Ishikawa (cell line): ENCODE measurements around the gene ARHGEF3.

Experiments used
- CEBPB ChIP-seq: IDR thresholded peaks from 2 replicates; pipeline ENCODE4 v1.6.1; 2012
- EGR1 ChIP-seq: IDR thresholded peaks from 2 replicates; pipeline ENCODE4 v1.6.1; 2012
- EP300 ChIP-seq: IDR thresholded peaks from 2 replicates; pipeline ENCODE4 v1.6.1; 2012; ENCODE audit warnings: borderline replicate concordance
- FOXM1 ChIP-seq: IDR thresholded peaks from 2 replicates; pipeline ENCODE4 v1.6.1; 2012; ENCODE audit warnings: low read depth, borderline replicate concordance
- NFIC ChIP-seq: IDR thresholded peaks from 2 replicates; pipeline ENCODE4 v1.6.1; 2012
- RAD21 ChIP-seq: IDR thresholded peaks from 2 replicates; pipeline ENCODE4 v1.6.1; 2012; ENCODE audit warnings: low read depth
- TAF1 ChIP-seq: IDR thresholded peaks from 2 replicates; pipeline ENCODE4 v1.6.1; 2012; ENCODE audit warnings: low read depth, mild to moderate bottlenecking
- TCF12 ChIP-seq: IDR thresholded peaks from 2 replicates; pipeline ENCODE4 v1.6.1; 2012; ENCODE audit warnings: low read depth
- YY1 ChIP-seq: IDR thresholded peaks from 2 replicates; pipeline ENCODE4 v1.6.1; 2012; ENCODE audit warnings: low read depth
- TF ChIP-seq, protein P1 (sequence below): IDR thresholded peaks from 2 replicates; pipeline ENCODE4 v1.6.1; 2012; ENCODE audit warnings: low read depth, mild to moderate bottlenecking
- TF ChIP-seq, protein P2 (sequence below): IDR thresholded peaks from 2 replicates; pipeline ENCODE4 v1.6.1; 2012

DNA sequence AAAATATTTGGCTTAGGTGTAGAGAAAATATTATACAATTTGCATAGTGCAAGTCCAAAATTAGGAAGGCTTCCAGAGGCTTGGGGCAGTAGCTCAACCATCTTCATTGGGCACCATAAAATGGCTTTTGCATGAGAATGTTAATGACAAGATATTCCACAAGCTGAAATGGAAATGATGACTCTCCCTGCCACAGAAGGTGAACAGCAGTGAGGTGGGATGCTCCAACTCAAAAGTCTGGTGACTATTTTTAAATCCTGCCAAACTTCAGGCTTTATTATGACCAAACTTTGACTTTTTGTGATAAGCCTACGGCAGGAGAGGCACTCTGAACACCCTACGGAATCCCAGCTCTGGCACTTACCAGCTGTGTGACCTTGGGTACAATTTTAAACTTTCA lies 37.6 kb downstream of the ARHGEF3 start:
- TF ChIP-seq, protein P1, sequence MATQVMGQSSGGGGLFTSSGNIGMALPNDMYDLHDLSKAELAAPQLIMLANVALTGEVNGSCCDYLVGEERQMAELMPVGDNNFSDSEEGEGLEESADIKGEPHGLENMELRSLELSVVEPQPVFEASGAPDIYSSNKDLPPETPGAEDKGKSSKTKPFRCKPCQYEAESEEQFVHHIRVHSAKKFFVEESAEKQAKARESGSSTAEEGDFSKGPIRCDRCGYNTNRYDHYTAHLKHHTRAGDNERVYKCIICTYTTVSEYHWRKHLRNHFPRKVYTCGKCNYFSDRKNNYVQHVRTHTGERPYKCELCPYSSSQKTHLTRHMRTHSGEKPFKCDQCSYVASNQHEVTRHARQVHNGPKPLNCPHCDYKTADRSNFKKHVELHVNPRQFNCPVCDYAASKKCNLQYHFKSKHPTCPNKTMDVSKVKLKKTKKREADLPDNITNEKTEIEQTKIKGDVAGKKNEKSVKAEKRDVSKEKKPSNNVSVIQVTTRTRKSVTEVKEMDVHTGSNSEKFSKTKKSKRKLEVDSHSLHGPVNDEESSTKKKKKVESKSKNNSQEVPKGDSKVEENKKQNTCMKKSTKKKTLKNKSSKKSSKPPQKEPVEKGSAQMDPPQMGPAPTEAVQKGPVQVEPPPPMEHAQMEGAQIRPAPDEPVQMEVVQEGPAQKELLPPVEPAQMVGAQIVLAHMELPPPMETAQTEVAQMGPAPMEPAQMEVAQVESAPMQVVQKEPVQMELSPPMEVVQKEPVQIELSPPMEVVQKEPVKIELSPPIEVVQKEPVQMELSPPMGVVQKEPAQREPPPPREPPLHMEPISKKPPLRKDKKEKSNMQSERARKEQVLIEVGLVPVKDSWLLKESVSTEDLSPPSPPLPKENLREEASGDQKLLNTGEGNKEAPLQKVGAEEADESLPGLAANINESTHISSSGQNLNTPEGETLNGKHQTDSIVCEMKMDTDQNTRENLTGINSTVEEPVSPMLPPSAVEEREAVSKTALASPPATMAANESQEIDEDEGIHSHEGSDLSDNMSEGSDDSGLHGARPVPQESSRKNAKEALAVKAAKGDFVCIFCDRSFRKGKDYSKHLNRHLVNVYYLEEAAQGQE = no peak
- TF ChIP-seq EP300 = no peak
- TF ChIP-seq TAF1 = no peak
- TF ChIP-seq TCF12 = no peak
- no peak for TF ChIP-seq RAD21
- no peak for TF ChIP-seq FOXM1
- TF ChIP-seq EGR1 = no peak
- TF ChIP-seq, protein P2, sequence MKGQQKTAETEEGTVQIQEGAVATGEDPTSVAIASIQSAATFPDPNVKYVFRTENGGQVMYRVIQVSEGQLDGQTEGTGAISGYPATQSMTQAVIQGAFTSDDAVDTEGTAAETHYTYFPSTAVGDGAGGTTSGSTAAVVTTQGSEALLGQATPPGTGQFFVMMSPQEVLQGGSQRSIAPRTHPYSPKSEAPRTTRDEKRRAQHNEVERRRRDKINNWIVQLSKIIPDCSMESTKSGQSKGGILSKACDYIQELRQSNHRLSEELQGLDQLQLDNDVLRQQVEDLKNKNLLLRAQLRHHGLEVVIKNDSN = no peak
- no peak for TF ChIP-seq YY1
- no peak for TF ChIP-seq NFIC
- no peak for TF ChIP-seq CEBPB
